ENCODE results near the gene CCDC102B.

GRCh38 chr18:68797871-68798270, at the start of gene CCDC102B:
- no peak for TF ChIP-seq POLR2AphosphoS5 (IDR thresholded peaks at IDR 0.05; ENCODE audit: low read depth, low read length)
- TF ChIP-seq CTCF (IDR thresholded peaks at IDR 0.05), result no peak
- TF ChIP-seq SIN3A (IDR thresholded peaks at IDR 0.05; ENCODE audit: borderline replicate concordance, insufficient read depth, low read depth, low read length), result no peak

Measured in Panc1 (cell line).